ENCODE results near the gene CDC7.

DNA sequence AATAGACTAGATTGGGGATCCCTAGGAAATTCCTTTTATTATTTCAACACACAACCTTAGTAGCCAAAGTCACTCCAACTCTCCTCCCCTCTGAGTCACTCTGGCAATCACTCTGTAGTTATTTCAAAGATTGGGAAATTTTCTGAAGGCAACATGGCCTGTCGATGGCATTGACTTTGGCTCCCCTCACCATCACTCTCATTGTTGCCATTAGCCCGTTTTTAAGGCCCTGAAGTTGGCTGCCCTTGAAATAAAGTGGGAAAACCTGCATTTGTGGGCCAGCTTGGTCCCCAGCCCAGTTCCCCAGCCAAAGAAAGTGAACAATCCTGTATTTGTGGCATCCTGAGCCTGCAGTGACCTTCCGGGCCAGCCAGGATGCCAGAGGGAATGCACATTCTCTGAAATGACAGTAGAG lies 52.5 kb downstream of the CDC7 start:
- TF ChIP-seq, protein P1, sequence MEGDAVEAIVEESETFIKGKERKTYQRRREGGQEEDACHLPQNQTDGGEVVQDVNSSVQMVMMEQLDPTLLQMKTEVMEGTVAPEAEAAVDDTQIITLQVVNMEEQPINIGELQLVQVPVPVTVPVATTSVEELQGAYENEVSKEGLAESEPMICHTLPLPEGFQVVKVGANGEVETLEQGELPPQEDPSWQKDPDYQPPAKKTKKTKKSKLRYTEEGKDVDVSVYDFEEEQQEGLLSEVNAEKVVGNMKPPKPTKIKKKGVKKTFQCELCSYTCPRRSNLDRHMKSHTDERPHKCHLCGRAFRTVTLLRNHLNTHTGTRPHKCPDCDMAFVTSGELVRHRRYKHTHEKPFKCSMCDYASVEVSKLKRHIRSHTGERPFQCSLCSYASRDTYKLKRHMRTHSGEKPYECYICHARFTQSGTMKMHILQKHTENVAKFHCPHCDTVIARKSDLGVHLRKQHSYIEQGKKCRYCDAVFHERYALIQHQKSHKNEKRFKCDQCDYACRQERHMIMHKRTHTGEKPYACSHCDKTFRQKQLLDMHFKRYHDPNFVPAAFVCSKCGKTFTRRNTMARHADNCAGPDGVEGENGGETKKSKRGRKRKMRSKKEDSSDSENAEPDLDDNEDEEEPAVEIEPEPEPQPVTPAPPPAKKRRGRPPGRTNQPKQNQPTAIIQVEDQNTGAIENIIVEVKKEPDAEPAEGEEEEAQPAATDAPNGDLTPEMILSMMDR (IDR thresholded peaks at IDR 0.05; ENCODE audit: insufficient read depth, low read depth, low read length) = no peak
- no peak for TF ChIP-seq EZH2 (IDR thresholded peaks at IDR 0.05; ENCODE audit: insufficient read depth, low read length)

Data from astrocyte (in vitro differentiated cells and primary cell).